ACHN (cell line): ENCODE data around the gene MYO1D.

Source experiments
- DNase-seq: peaks from one replicate; pipeline ENCODE4 v3.0.0-alpha.2; 2015
- in situ Hi-C: cut with HindIII; loops from 2 replicates; pipeline ENCODE4 v1.10.0; 2017; ENCODE audit warnings: low sequenced_read_pairs, low pct_ligation_motif_present, low pct_unique_long_range_greater_than_20kb

MYO1D gene

DNA sequence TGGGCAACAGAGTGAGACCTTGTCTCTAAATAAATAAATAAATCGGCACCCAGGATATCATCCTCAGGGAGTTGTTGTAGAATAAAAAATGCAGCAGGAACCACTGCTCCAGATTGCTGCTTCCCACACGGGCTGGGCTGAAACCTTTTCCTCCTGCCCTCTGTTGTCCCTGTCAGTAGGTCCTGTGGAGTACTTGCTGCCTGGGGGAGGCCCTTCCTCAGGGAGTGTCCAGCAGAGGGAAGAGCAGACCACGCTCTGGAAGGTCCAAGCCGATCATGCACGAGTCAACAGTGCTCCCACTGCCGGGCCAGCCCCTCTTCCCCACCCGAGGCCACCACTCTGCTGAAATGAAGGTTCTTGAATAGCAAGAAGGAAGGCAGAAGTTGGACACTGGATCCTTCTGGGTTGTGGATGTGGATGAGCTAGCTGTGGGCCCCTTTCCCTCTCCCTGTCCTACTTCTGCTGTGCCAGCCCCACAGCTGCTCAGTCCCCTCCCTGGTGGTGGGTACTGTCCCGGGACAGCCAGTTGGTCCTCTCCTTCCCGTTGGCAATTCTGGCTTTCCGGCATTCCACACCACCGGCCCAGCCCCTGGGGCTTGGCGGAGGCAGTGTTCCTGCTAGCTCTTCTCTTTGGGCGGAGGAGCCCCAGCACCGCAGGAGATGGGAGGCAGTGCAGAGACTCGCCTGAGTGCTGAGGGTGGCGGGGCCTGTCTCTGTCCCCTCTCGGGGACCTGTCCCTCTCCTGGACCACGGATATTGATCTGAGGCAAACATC is 379.3 kb downstream of the MYO1D start:
- in situ Hi-C loops = loop anchor here (25.0 kb wide), 1 partner anchor 265 kb away; no protein-coding TSS in a partner anchor
- DNase-seq = peak; percentile 45

DNA sequence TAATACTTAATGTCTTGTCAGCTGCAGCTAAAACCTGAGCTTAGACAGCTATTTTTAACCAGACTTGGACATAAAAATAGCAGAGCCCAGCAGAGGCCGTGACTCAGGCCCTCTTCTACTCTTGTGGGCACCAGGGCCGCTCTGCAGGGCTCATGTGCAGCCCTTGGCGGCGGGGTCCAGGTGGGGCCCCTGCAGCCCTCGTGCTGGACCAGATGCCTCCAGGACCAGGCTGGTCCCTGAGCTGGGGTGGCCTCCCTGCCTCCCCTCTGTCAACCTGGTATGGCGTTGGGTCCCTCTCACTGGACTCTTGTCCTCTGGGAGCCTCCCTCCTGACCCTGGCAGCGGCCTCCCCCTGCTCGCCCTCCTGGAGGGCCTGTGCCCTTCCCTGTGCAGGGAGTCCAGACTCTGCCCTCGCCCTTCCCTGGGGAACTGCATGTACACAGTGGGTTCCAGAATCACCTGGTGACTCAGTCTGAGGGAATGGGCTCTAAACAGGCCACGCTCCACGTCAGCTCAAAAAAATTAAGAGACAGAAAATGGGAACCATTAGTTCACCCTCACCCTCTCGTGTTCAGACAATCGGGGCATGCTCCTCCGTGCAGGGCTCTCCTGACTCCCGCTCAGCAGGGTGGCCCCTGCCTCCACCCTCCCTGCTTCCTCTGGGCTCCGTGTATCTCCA is 380.4 kb downstream of the MYO1D start:
- in situ Hi-C loops = loop anchor here (25.0 kb wide), 1 partner anchor 266 kb away; no protein-coding TSS in a partner anchor
- DNase-seq = peak; percentile 87

DNA sequence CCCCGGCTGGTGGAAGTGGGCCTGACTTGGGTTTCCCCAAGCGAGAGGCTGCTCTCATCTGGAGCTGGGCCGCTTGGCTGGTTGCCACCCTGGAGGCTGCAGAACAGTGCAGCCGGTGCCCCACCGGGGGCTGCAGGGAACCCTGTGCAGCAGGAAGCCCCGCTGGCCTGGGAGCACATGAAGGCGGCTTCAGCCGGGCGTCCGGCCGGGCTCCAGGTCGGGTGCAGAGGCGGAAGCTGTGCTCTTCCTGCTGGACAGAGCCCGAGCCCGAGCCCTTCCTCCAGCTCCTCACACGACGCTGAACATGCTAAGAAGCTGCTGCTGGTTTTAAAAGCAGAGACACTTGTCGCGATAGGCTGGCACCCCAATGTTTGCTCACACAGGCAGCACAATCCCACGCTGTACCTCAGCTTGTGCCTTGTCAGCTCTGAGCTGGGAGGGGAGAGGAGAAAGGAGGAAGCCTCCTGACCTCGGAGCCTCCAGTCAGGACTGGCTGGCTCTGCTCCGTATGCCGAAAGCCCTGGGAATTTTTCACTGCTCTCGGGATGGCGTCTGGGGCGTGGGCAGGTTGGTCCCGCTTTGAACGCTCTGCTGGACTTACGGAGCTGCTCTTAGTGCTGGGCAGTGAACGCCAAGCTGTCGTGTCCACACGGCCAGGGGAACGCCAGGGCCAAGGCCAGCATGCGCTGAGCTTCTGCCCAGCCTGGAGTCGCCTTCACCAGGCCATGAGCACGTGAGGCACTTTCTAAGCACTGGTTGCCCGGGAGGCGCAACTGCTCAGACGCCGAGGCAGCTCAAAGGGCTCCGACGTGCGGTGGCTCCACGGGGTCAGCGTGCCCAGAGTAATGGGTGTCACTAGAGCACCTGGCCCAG is 381.3 kb downstream of the MYO1D start:
- DNase-seq = no peak
- in situ Hi-C loops = loop anchor here (25.0 kb wide), 1 partner anchor 267 kb away; no protein-coding TSS in a partner anchor

DNA sequence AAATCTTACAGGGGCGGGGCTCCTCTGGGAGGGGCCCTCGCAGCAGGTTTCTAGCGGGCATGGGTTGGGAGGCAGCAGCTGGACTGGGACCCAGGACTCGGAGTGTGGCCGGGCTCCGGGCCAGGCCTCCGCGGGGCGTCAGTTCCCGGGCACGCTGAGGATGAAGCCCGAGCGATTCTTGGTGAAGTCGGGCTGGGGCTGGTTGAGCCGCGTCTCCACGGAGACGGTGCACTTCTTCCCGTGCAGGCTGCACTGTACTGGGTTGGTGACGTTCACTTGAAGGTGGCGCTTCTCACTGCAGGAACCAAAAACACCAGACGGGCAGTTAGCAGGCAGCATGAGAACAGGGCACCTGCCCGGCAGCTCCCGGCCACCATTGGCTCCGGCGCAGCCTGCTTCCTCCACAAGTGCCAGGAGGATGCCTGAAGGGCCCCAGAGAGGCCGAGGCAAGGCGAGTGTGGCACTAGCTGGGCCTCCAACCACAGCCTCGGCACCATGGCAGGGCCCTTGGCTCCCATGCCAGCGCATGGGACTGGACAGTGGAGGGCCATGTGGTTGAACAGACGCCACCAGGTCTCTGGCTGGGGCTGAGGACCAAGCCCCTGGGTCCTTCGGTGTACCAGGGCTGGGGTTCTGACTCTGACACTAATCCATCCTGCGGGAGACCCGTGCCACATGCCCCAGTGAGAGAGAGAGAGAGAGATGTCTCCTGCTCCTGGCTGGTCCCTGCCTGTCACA is 382.1 kb downstream of the MYO1D start:
- in situ Hi-C loops = loop anchor here (25.0 kb wide), 1 partner anchor 268 kb away; no protein-coding TSS in a partner anchor
- DNase-seq = no peak

DNA sequence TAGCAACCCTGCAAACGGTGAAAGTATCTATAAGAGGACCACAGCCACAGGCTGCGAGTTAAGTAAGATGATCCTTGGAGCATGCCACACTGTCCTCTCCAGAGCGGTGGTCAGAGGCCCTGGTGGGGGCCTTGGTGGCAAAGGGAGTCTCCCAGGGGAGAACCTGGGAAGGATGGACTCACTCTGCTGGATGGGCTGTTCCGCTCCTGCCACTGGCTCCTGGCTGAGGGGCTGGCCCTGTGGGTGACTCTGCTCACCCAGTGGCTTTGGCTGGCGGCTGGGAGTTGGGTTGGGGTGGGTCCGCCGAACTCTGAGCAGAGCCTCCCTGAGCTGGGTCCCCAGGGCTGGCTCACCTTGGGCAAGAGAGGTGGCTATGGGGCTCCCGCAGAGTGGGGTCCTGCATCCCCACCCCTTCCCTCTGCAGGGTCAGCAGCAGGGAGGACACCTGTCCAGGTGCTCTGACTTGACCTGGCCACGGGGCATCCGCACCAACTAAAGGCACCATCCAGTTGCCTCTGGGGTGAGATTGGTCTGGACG is 382.9 kb downstream of the MYO1D start:
- in situ Hi-C loops = loop anchor here (25.0 kb wide), 1 partner anchor 268 kb away; no protein-coding TSS in a partner anchor
- DNase-seq = no peak

DNA sequence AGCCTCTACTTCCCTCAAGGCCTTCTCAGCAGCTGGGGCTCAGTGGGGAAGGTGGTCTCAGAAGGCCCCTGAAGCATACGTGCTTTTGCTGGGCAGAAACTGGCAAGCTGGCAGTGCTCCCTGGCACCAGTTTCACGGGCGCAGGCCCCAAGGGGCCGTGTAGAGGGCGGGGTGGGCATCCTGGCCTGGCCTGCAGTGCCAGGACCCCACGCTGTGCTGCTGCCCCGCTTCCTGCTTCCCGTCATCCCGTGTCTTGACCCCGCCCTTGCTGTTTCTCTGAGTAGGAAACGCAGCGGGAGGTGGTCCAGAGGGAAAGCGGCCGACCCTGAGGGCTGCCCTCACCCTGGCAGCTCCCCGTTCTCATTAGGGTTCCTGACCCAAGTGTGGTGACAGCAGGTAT is 383.4 kb downstream of the MYO1D start:
- in situ Hi-C loops = loop anchor here (25.0 kb wide), 1 partner anchor 269 kb away; no protein-coding TSS in a partner anchor
- no peak for DNase-seq

DNA sequence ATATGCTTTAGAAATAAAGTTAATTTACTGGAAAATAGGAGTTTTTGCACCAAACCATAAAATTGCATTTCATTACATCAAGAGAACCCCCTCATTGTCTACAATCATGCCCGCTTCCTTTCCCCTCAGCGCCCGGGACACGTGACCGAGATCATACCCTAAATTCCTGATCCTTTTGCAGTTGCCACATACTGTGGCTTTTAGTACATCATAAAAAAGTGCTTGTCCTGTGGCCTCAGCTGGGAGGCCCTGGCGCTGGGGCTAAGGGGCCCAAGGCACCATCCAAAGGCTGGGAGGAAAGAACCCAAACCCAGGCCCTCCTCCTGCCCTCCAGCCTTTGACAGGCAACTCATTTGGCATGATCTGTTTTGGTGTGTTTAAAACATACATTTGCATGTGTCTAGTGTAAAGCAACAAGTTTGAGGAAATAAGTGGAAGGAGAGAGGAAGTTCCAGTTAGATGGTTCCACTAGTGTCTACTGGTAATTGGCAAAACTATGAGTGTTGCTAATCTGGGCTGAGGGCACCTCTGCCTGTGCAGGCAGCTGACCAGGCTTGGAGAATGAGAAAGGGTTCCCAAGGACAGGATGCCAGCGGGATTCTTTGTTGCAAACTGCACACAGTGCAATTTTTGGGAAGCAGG is 384.2 kb downstream of the MYO1D start:
- in situ Hi-C loops = loop anchor here (25.0 kb wide), 1 partner anchor 270 kb away; no protein-coding TSS in a partner anchor
- DNase-seq = no peak

DNA sequence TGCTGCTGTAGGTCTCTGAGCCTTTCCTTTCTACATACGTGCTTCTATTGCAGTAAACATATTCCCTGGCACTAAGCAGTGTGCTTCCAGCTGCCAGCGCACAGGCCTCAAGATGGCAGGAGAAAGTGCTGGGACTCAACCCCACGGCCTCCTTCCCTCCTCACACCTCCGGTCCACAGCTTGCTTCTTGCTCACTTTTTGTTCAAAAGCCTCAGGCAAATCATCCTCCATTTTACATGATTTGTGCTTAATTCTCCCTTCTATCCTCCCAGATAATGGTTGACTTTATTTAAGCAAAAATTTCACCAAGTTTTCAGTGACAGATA is 384.7 kb downstream of the MYO1D start:
- in situ Hi-C loops = loop anchor here (25.0 kb wide), 1 partner anchor 270 kb away; no protein-coding TSS in a partner anchor
- DNase-seq = no peak

DNA sequence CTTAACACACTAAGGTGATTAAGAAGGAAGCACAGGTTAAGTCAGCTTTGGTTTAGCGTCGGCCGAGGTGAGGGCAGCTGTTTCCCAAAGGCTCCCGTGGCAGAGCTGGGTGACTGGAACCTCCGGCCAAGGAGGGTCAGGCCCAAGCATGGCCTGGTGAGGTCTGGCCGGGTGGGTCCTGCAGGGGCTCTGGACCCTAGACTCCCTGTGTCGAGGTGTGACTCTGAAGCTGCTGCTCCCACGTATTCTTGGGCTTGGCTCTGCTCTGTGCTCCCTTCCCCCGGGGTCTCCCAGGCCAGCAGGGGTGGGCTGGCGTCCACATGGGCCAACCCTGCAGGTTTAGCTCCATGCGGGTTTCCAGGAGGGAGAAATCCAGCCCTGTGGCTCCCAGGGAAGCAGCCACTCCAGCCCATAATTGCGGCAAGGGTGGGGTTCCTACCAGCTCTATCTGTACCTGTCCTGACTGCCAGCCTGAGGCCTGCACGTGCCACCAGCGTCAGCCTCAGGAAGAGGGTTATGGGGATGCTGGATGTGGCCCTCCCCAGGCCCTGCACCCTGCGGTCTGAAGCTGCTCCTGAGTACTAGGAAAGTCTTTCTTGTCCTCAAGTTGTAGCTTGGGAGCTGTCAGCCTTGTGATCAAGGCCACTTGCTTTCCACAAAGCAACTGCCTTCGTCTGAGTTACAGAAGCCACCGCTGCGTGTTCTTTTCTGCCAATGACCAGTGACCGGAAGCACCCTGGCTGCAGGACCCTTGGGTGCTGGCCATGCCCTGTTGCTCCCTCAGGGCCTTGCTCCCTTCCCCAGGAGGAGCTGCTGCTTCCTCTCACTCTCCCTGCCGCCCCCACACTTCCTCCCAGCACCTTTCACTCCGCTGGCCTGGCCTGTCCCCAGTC is 385.3 kb downstream of the MYO1D start:
- in situ Hi-C loops = loop anchor here (25.0 kb wide), 1 partner anchor 271 kb away; no protein-coding TSS in a partner anchor
- DNase-seq = no peak

DNA sequence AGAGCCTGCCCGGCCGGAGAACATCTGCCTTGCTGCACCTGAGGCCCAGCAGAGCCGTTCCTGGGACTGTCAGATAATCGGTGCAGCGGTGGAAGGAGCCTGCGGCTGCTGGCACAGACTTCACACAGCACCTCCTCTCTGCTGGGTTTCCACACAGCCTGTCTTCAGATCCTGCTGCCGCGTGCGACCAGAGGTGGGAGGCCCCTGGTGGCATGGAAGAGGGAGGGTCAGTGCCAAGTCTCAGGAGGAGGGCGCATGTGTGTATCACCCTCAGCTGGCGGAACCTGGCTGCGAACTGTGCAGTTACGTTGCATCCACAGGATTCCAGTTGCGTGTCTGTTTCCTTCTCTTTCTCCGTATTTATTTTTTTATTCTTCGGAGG is 386.8 kb downstream of the MYO1D start:
- no peak for DNase-seq
- in situ Hi-C loops = loop anchor here (25.0 kb wide), 1 partner anchor 272 kb away; no protein-coding TSS in a partner anchor

DNA sequence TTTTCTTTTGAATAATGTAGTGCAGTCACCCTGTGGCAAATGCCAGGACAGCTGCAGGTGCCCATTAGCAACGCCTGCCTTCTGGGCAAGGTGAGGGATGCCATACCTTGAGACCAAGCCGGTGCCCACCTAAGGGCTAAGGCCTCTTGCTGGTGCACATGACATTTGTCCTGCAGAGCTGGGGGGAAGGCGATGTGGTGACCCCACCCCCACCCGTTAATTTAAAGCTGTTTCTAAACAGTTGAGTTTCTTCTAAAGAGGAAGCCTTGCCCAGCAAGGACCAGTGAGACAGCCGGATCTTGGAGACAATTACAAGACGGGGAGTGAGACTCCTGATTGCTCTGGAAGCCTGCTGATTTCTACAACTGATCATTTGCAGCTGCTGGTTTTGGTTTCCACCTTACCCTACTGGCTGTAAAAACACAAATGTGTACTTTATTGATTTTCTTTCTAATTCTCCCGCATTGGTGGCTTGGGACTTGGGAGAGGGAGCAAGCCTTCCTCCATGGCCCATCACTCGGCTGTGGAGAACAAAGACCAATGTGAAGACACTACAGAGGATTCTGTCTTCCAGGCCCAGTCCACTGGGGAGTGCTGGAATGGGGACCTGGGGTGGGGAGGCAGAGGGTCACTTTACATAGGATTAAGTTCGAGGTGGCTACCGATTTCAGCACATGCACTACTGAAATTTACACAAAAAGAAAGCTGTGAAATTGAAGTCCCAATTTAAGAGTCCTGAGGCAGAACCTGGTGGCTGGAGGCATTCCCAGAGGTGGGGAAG is 387.4 kb downstream of the MYO1D start:
- in situ Hi-C loops = loop anchor here (25.0 kb wide), 1 partner anchor 273 kb away; no protein-coding TSS in a partner anchor

DNA sequence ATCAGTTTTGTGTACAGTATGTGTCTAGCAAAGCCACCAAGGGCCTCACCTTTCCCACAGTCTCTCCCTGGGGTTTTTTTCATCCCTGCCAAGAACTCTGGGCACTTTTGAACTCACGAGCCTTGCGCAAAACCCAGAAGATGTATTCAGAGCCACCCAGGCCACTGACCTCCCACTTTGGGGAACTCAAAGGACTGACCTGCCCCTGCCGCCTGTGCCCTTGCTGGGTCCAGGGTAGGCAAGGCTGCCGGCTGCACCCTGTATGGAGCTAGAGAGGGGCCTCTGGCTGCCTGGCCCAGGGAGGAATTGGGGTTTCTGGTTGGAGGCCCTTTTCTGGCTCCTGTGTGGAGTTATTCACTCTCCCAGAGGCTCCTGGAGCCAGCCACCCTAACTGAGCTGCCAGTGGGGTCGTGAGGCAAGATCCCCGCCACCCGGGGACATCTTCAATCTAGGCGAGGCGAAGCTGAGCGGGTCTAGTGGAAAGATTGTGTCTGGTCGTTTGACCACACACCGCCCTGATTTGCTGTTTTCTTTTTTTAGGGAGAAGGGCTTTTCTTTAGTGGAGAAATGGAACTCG is 388.2 kb downstream of the MYO1D start:
- in situ Hi-C loops = loop anchor here (25.0 kb wide), 1 partner anchor 274 kb away; no protein-coding TSS in a partner anchor
- DNase-seq = no peak

More for the DNA sequence above, 387.4 kb downstream of the MYO1D start:
- no peak for DNase-seq

DNA sequence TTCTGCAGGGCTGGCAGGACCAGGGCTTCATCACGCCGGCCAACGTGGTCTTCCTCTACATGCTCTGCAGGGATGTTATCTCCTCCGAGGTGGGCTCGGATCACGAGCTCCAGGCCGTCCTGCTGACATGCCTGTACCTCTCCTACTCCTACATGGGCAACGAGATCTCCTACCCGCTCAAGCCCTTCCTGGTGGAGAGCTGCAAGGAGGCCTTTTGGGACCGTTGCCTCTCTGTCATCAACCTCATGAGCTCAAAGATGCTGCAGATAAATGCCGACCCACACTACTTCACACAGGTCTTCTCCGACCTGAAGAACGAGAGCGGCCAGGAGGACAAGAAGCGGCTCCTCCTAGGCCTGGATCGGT is 388.8 kb downstream of the MYO1D start:
- DNase-seq = no peak
- in situ Hi-C loops = loop anchor here (25.0 kb wide), 1 partner anchor 274 kb away; no protein-coding TSS in a partner anchor

DNA sequence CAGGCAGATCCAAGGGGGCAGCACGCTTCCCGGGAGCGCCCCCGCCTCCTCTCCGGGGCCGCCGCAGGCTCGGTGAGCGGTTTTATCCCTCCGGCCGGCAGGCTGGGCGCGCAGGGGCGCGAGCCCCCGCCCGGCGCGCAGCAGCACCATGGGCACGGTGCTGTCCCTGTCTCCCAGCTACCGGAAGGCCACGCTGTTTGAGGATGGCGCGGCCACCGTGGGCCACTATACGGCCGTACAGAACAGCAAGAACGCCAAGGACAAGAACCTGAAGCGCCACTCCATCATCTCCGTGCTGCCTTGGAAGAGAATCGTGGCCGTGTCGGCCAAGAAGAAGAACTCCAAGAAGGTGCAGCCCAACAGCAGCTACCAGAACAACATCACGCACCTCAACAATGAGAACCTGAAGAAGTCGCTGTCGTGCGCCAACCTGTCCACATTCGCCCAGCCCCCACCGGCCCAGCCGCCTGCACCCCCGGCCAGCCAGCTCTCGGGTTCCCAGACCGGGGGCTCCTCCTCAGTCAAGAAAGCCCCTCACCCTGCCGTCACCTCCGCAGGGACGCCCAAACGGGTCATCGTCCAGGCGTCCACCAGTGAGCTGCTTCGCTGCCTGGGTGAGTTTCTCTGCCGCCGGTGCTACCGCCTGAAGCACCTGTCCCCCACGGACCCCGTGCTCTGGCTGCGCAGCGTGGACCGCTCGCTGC is 389.3 kb downstream of the MYO1D start:
- peak; percentile 22 for DNase-seq
- in situ Hi-C loops = loop anchor here (25.0 kb wide), 1 partner anchor 275 kb away; no protein-coding TSS in a partner anchor
